GM12878 (cell line): ENCODE results near the gene ARHGAP32. TPM values are rescaled to one million over a fixed set of nuclear protein-coding genes. Genes with fewer than 3 reads are reported as not detected.

Experiments
- ATAC-seq: fragments of 200-7000 bp; cut with Tn5 transposase; 3 replicates; pipeline ENCODE4 v1.9.1; 2020; ENCODE audit warnings: mild to moderate bottlenecking, moderate library complexity
- BruUV-seq: library from RNA; stranded (reverse); fragments of 400-500 nt; replicated peaks from 2 replicates; lab custom pipeline; 2021; lab: Mats Ljungman, UMichigan
- CTCF ChIA-PET: fragments of 300-600 bp; sonication (Branson Sonifier 250); formaldehyde crosslinking; extraction: SDS; loops from one replicate; lab custom pipeline; 2021; ENCODE audit warnings: inconsistent platforms; lab: Yijun Ruan, JAX
- POLR2A ChIA-PET: fragments of 350-600 bp; formaldehyde crosslinking; extraction: SDS; loops from one replicate; lab custom pipeline; 2021; ENCODE audit warnings: inconsistent platforms; lab: Charles Lee
- RAD21 ChIA-PET: fragments of 300-600 bp; sonication (Branson Sonifier 250); formaldehyde crosslinking; loops from one replicate; lab custom pipeline; 2023; ENCODE audit warnings: antibody characterized with exemption; ENCODE audit not compliant: unreplicated experiment; lab: Charles Lee
- SMC1A ChIA-PET: fragments of 300-600 bp; sonication (Branson Sonifier 250); formaldehyde crosslinking; loops from one replicate; lab custom pipeline; 2023; ENCODE audit not compliant: unreplicated experiment, uncharacterized antibody; lab: Charles Lee
- DNase-seq: peaks from one replicate; pipeline ENCODE4 v3.0.0-alpha.2; 2011; ENCODE audit warnings: low read depth, low spot score
- FAIRE-seq: peaks from 3 replicates; lab custom pipeline; 2011; peaks lifted over from hg19 to GRCh38; lab: Jason Lieb, UNC
- H2AFZ ChIP-seq: 2 replicates; pipeline ENCODE4 v1.6.0; 2011; ENCODE audit warnings: low read depth, low read length, control low read depth; ENCODE audit not compliant: control insufficient read depth
- H3K27ac ChIP-seq: 2 replicates; pipeline ENCODE4 v1.5.1; 2011; ENCODE audit warnings: control low read depth; ENCODE audit not compliant: control insufficient read depth, insufficient read depth
- H3K27me3 ChIP-seq, 2 experiments: replicated peaks in 1 of 2; 2 replicates each; pipeline versions ENCODE4 v1.6.0 to v1.6.1; 2011; ENCODE audit warnings: low read length in 1 of 2; ENCODE audit not compliant: control insufficient read depth in 2 of 2, insufficient read depth in 2 of 2
- H3K36me3 ChIP-seq, 2 experiments: 2 replicates each; pipeline ENCODE4 v1.5.1; 2011; ENCODE audit warnings: low read length in 1 of 2; ENCODE audit not compliant: control insufficient read depth in 2 of 2, insufficient read depth in 2 of 2
- H3K4me1 ChIP-seq: 2 replicates; pipeline ENCODE4 v1.6.1; 2011; ENCODE audit warnings: mild to moderate bottlenecking, low read length, moderate library complexity, mixed read lengths; ENCODE audit not compliant: control insufficient read depth, insufficient read depth
- H3K4me2 ChIP-seq: 2 replicates; pipeline ENCODE4 v1.6.0; 2011; ENCODE audit warnings: control low read depth; ENCODE audit not compliant: control insufficient read depth, insufficient read depth
- H3K4me3 ChIP-seq: fragments of 200-600 bp; sonication (generic); 2 replicates; pipeline ENCODE4 v1.5.1; 2016
- H3K79me2 ChIP-seq: 2 replicates; pipeline ENCODE4 v1.6.0; 2011; ENCODE audit warnings: low read length; ENCODE audit not compliant: control insufficient read depth, insufficient read depth
- H3K9ac ChIP-seq: 2 replicates; pipeline ENCODE4 v1.8.0; 2011; ENCODE audit warnings: low read length, control low read depth, mixed read lengths; ENCODE audit not compliant: control insufficient read depth, insufficient read depth
- H3K9me3 ChIP-seq: replicated peaks from 3 replicates; pipeline ENCODE4 v1.5.1; 2011; ENCODE audit warnings: mild to moderate bottlenecking, low read length; ENCODE audit not compliant: control insufficient read depth, insufficient read depth
- H4K20me1 ChIP-seq: 2 replicates; pipeline ENCODE4 v1.6.0; 2011; ENCODE audit not compliant: control insufficient read depth, insufficient read depth
- BCL11A ChIP-seq: IDR thresholded peaks from 2 replicates; pipeline ENCODE4 v1.6.1; 2011; ENCODE audit warnings: low read depth, low read length
- CBFB ChIP-seq: IDR thresholded peaks from 2 replicates; pipeline ENCODE4 v1.6.1; 2016; ENCODE audit warnings: antibody characterized with exemption, low read depth
- CHD4 ChIP-seq: fragments of 200-600 bp; sonication (generic); IDR thresholded peaks from 2 replicates; pipeline ENCODE4 v1.6.1; 2016; ENCODE audit warnings: mild to moderate bottlenecking
- GABPA ChIP-seq: IDR thresholded peaks from 2 replicates; pipeline ENCODE4 v1.6.1; 2014; ENCODE audit warnings: antibody characterized with exemption, low read depth, mild to moderate bottlenecking, inconsistent platforms
- GATAD2B ChIP-seq: fragments of 450-650 bp; conservative IDR thresholded peaks from 2 replicates; pipeline ENCODE4 v1.6.1; 2017; ENCODE audit warnings: low read depth, mild to moderate bottlenecking, moderate library complexity
- IKZF1 ChIP-seq: fragments of 450-650 bp; conservative IDR thresholded peaks from 2 replicates; pipeline ENCODE4 v1.6.1; 2017; ENCODE audit warnings: antibody characterized with exemption, mild to moderate bottlenecking
- POLR2AphosphoS5 ChIP-seq: IDR thresholded peaks from 2 replicates; pipeline ENCODE4 v1.6.1; 2011; ENCODE audit warnings: mild to moderate bottlenecking, low read length, inconsistent platforms
- RAD51 ChIP-seq: fragments of 450-650 bp; IDR thresholded peaks from 2 replicates; pipeline ENCODE4 v1.6.1; 2016; ENCODE audit warnings: moderate library complexity, mild to moderate bottlenecking, inconsistent platforms
- SIN3A ChIP-seq: IDR thresholded peaks from 2 replicates; pipeline ENCODE4 v1.6.1; 2012; ENCODE audit warnings: low read depth, low read length, improper control_type of control experiment
- STAT1 ChIP-seq: fragments of 450-650 bp; conservative IDR thresholded peaks from 2 replicates; pipeline ENCODE4 v1.6.1; 2014; ENCODE audit warnings: antibody characterized with exemption, mild to moderate bottlenecking
- TCF7 ChIP-seq: IDR thresholded peaks from 2 replicates; pipeline ENCODE4 v1.6.1; 2014; ENCODE audit warnings: antibody characterized with exemption, borderline replicate concordance
- ZNF24 ChIP-seq: fragments of 450-650 bp; IDR thresholded peaks from 2 replicates; pipeline ENCODE4 v1.6.1; 2017; ENCODE audit warnings: antibody characterized with exemption, mild to moderate bottlenecking
- WGBS: methylation state at CpG from one replicate; pipeline ENCODE4 v1.1.6; 2016; ENCODE audit warnings: low lambda C conversion rate; ENCODE audit not compliant: insufficient replicate concordance, insufficient coverage; ENCODE audit errors: missing lambda C conversion rate; 5-methylcytosine and 5-hydroxymethylcytosine counted together
- in situ Hi-C: fragments of 300-500 bp; cut with MboI; formaldehyde crosslinking; loops from 9 replicates; pipeline ENCODE4 v1.14.3; 2018; ENCODE audit warnings: mixed read lengths
- intact Hi-C: fragments of 100-400 bp; cut with micrococcal nuclease; formaldehyde crosslinking; loops from one replicate; pipeline ENCODE4 v1.14.2; 2022; ENCODE audit not compliant: unreplicated experiment
- polyA plus RNA-seq, 11 experiments: library from polyadenylated mRNA; depleted of rRNA in 4 of 11; unstranded in 6 of 11; stranded (reverse) in 5 of 11; fragments of >200 nt; fragmentation: Nextera tagmentation in 4 of 11; fragmentation: Illumina TruSeq in 1 of 11; extraction: Ambion mirVana in 4 of 11; extraction: Trizol in 1 of 11; gene quantifications; 1 replicate in 1 of 11; 2 replicates in 10 of 11; pipeline versions ENCODE4 v1.2.1 to v1.2.3, GENCODE V29; 2011 to 2016; ENCODE audit warnings: inconsistent platforms in 2 of 11, missing spikeins in 2 of 11, low read depth in 1 of 11
- total RNA-seq, 4 experiments: library from RNA; depleted of rRNA in 3 of 4; stranded (reverse); fragments of >200 nt in 3 of 4; fragmentation: Illumina TruSeq in 1 of 4; extraction: Trizol in 1 of 4; gene quantifications; 2 replicates each; pipeline versions ENCODE4 v1.2.1 to v1.2.3, GENCODE V29; 2013 to 2021
- TF ChIP-seq, protein P1 (sequence below): IDR thresholded peaks from 2 replicates; pipeline ENCODE4 v1.6.1; 2011; ENCODE audit warnings: mild to moderate bottlenecking, low read depth, low read length, moderate library complexity; ENCODE audit not compliant: insufficient replicate concordance
- TF ChIP-seq, protein P2 (sequence below): fragments of 450-650 bp; IDR thresholded peaks from 2 replicates; pipeline ENCODE4 v1.6.1; 2018; ENCODE audit warnings: borderline replicate concordance, mild to moderate bottlenecking; ENCODE audit not compliant: partially characterized antibody

The ARHGAP32 gene
- total and polyA plus RNA-seq, 10 of the 15 experiments (the other 5 are each of a cell fraction or from before 2014, with no cell fraction given), result under 0.01 to 0.46 (median 0.12) TPM; not detected in 1

DNA sequence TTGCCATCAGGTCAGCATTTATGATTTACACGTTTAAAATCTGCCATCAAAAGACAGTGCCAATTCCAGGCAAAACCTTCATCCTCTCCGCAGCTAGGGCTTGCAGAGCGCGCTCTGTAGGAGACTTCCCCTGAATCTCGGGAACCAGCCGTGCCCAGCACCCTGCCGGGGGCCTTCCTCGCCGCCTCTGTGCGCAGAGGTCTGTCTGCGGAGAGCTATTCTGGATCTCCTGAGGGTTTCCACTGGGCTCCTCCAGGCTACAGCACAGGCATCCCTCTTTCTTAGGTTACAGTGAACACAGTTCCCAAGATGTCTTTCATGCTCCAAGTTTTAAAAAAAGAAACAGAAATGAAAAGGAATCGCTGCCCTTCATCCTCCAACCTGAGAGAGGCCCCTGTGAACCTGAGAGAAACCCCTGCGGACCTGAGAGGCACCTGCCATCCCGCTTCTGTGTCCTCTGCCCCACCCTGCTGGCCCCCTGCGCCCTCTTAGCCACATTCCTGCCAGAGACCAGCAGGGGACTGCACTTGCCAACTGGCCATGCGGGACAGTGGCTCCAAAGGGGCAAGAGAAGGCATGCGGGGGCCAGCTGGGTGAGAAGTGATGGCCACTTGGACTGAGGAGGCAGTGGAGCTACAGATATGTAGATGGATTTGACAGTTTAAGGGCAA, 265.6 kb downstream of the ARHGAP32 start:
- no peaks in the 10 kb centered on the region for H3K9me3 ChIP-seq
- ChIA-PET CTCF (interaction anchor here (1.6 to 2.7 kb wide), 3 partner anchors 21 to 30 kb away, joined by 4 to 17 read pairs (median 12); no protein-coding TSS in a partner anchor), RAD21 (no interaction called here), SMC1A (no interaction called here), POLR2A (no interaction called here)
- H4K20me1 ChIP-seq, result no peaks in the 10 kb centered on the region
- no peaks in the 10 kb centered on the region for H3K36me3 ChIP-seq
- intact Hi-C loops (no loop called here), in situ Hi-C loops (no loop called here)
- H3K79me2 ChIP-seq, result no peaks in the 10 kb centered on the region
- FAIRE-seq, result no peak
- H2AFZ ChIP-seq, result no peak overlapping the region
- peaks cover 5% of the 10 kb centered on the region for H3K4me1 ChIP-seq
- H3K27ac ChIP-seq, result no peak overlapping the region
- no TSS peak for BruUV-seq
- TF ChIP-seq POLR2AphosphoS5 (no peak), RAD51 (no peak), GATAD2B (no peak), TCF7 (no peak), SIN3A (no peak), CHD4 (no peak), IKZF1 (no peak), GABPA (no peak), CBFB (no peak), STAT1 (no peak), ZNF24 (no peak), BCL11A (no peak)
- TF ChIP-seq, protein P1, sequence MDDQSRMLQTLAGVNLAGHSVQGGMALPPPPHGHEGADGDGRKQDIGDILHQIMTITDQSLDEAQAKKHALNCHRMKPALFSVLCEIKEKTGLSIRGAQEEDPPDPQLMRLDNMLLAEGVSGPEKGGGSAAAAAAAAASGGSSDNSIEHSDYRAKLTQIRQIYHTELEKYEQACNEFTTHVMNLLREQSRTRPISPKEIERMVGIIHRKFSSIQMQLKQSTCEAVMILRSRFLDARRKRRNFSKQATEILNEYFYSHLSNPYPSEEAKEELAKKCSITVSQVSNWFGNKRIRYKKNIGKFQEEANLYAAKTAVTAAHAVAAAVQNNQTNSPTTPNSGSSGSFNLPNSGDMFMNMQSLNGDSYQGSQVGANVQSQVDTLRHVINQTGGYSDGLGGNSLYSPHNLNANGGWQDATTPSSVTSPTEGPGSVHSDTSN, result no peak
- TF ChIP-seq, protein P2, sequence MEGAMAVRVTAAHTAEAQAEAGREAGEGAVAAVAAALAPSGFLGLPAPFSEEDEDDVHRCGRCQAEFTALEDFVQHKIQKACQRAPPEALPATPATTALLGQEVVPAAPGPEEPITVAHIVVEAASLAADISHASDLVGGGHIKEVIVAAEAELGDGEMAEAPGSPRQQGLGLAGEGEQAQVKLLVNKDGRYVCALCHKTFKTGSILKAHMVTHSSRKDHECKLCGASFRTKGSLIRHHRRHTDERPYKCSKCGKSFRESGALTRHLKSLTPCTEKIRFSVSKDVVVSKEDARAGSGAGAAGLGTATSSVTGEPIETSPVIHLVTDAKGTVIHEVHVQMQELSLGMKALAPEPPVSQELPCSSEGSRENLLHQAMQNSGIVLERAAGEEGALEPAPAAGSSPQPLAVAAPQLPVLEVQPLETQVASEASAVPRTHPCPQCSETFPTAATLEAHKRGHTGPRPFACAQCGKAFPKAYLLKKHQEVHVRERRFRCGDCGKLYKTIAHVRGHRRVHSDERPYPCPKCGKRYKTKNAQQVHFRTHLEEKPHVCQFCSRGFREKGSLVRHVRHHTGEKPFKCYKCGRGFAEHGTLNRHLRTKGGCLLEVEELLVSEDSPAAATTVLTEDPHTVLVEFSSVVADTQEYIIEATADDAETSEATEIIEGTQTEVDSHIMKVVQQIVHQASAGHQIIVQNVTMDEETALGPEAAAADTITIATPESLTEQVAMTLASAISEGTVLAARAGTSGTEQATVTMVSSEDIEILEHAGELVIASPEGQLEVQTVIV, result no peak
- H3K27me3 ChIP-seq, result no peaks in the 10 kb centered on the region
- H3K4me3 ChIP-seq, result no peak overlapping the region
- H3K9ac ChIP-seq, result no peak overlapping the region
- WGBS, result 53% methylated on average over 17 of the region's 17 CpGs
- no peak overlapping the region for H3K4me2 ChIP-seq
- no peak for ATAC-seq
- DNase-seq, result no peak
